Spleen (tissue), 7 donors: ENCODE data around the gene ERBB4.

Experiments
- POLR2A ChIP-seq, 3 donors: fragments of 450-650 bp; IDR thresholded peaks; one replicate each; pipeline ENCODE4 v1.5.1; 2017; ENCODE audit warnings: antibody characterized with exemption in 3 of 3, mild to moderate bottlenecking in 1 of 3
- POLR2AphosphoS5 ChIP-seq, 3 donors: sonication (generic); formaldehyde crosslinking; IDR thresholded peaks; one replicate each; pipeline ENCODE4 v1.5.1; 2017; ENCODE audit warnings: antibody characterized with exemption in 3 of 3
- TF ChIP-seq, protein P1 (sequence below), 11 experiments: fragments of 200-600 bp in 7 of 11; fragments of 450-650 bp in 4 of 11; sonication (generic) in 4 of 11; IDR thresholded peaks in 8 of 11; conservative IDR thresholded peaks in 3 of 11; 1 replicate in 7 of 11; 2 replicates in 4 of 11; pipeline versions ENCODE4 v1.4.0 to v1.8.0; 2016 to 2021; ENCODE audit warnings: antibody characterized with exemption in 11 of 11, inconsistent platforms in 4 of 11, mild to moderate bottlenecking in 1 of 11
- donor health status: DM: no; HTN: no; CAD: no; lungs with moderate emphysema.
- donor health status: DM: no; HTN: no; CAD: no.
- donor health status: DM: no; HTN: no; CAD: no.

DNA sequence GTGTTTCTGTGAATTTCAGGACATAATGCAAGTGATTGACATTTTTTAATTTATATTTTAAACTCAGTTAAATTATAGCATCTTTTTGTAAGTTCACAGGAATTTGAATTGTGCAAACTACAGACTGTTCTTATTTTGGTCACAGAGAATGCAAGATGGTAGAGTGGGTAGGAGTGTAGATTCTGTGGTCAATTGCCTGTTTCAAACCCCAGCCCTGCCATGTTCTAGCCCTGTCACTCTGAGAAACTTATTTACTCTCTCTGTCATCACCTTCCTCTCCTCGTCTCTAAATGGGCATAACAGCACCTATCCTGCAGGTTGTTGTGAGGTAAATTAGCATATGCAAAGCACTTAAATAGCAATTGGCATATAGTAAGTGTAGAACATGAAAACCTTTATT is 1102.4 kb downstream of the ERBB4 start:
- TF ChIP-seq, protein P1, sequence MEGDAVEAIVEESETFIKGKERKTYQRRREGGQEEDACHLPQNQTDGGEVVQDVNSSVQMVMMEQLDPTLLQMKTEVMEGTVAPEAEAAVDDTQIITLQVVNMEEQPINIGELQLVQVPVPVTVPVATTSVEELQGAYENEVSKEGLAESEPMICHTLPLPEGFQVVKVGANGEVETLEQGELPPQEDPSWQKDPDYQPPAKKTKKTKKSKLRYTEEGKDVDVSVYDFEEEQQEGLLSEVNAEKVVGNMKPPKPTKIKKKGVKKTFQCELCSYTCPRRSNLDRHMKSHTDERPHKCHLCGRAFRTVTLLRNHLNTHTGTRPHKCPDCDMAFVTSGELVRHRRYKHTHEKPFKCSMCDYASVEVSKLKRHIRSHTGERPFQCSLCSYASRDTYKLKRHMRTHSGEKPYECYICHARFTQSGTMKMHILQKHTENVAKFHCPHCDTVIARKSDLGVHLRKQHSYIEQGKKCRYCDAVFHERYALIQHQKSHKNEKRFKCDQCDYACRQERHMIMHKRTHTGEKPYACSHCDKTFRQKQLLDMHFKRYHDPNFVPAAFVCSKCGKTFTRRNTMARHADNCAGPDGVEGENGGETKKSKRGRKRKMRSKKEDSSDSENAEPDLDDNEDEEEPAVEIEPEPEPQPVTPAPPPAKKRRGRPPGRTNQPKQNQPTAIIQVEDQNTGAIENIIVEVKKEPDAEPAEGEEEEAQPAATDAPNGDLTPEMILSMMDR (IDR thresholded peaks at IDR 0.05 in 8 of 11, conservative IDR thresholded peaks at IDR 0.05 in 3 of 11) = no peak
- no peak for TF ChIP-seq POLR2AphosphoS5 (IDR thresholded peaks at IDR 0.05)
- no peak for TF ChIP-seq POLR2A (IDR thresholded peaks at IDR 0.05)
